ENCODE results near the gene TBC1D3K.
"Not testable (repeated sequence)": the region's sequence is repeated elsewhere in the genome, so short reads cannot be mapped to it uniquely, and the experiment has no call there.

TBC1D3K gene

DNA sequence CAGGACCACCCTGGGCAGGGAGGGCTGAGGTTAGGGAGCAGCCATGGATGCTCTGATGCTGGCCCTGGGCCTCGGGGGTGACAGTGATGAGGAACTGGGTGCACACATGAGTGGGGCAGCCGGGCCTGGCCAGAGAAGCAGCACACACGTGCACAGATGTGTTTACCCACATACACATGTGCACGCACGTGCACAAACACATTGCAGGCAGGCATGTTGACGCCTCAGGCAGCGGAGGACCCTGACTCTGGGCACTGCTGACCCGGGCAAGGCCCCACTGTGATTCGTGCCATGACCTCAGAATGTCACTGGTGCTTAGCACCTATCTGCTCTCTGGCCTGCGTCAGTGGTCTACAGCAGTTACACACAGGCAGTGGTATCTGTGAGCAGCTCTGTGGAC, at the start of gene TBC1D3K:
Gene TBC1D3K (plus strand): TSS at position 301 of the 400 bp plus-strand sequence. CDS start 1,585 bp downstream, outside the sequence.
- DNase-seq: not testable (repeated sequence)

DNA sequence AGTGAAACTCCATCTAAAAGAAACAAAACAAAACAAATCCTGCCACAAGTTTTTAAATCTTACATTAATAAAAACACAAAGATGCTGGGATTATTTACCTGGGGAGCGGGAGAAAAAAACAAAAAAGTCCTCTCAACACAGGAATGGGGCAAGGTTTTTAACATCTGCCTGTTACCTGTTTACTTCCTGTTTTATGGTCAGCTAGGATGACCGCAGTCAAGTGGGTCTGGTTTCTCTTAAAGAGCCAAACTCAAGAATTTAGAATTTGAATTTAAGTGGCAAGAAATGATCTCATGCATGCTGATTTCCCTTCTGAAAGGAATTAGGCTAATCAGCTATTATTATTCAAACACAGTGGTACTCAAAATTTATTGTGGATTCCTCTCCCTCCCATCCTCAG, 39.7 kb upstream of the TBC1D3K start:
- DNase-seq: no peak

DNA sequence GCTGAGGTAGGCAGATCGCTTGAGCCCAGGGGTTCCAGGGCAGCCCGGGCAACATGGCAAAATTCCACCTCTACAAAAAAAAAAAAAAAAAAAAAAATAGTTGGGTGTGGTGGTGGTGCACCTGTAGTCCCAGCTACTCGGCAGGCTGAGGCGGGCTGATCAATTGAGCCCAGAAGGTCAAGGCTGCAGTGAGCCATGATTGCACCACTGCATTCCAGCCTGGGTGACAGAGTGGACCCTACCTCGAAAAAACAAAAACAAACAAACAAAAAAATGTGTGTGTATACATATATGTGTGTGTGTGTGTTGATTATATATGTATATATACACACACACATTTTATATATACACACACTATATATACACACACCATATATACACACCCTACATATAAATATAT, 39.1 kb upstream of the TBC1D3K start:
- DNase-seq: no peak

DNA sequence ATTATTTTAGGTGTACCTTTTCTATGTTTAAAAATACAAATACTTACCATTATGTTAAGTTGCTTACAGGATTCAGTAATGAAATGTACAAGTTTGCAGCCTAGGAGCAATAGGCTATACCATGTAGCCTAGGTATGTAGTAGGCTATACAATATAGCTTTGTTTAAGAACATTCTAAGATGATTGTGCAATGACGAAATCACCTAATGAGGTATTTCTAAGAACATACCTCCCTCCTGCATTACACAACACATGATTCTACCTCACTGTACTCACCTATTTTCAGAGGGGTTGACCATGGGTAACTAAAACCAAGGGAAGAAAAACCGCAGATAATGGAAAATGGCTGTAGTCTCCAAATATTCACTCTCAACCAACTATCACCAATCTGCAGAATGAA, 35.3 kb upstream of the TBC1D3K start:
- no peak for DNase-seq

DNA sequence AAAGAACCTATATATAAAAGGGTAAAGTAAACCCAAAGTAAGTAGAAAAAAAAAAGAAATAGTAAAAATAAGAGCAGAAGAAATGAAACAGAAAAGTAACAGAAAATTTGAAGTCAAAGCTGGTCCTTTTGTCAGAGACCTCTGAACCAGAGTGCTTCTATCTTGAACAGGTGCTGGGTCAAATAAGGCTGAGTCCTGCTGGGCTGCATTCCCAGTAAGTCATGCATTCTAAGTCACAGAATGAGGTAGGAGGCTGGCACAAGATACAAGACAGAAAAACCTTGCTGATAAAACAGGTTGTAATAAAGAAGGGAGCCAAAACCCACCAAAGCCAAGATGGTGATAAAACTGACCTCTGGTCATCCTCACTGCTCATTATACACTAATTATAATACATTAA, 27.3 kb upstream of the TBC1D3K start:
- not testable (repeated sequence) for DNase-seq

Measured in cerebellar nuclear complex (tissue), 1 donor.